Activated naive CD4-positive, alpha-beta T cell treated with anti-CD3 and anti-CD28 coated beads, Interleukin-2, amount 50 U/mL, for 24 hours (primary cell): ENCODE data around the gene TRIM41.
"Not testable (repeated sequence)": the region's sequence is repeated elsewhere in the genome, so short reads cannot be mapped to it uniquely, and the experiment has no call there.

Experiments used
- H3K27ac Mint-ChIP-seq: one replicate; pipeline ENCODE4 v1.8.0; 2021; ENCODE audit warnings: mild to moderate bottlenecking, mixed read lengths
- H3K27me3 Mint-ChIP-seq: one replicate; pipeline ENCODE4 v1.8.0; 2021; ENCODE audit warnings: mixed read lengths
- H3K36me3 Mint-ChIP-seq: one replicate; pipeline ENCODE4 v1.8.0; 2021; ENCODE audit warnings: mixed read lengths
- H3K4me1 Mint-ChIP-seq: one replicate; pipeline ENCODE4 v1.8.0; 2021; ENCODE audit warnings: mixed read lengths
- H3K4me3 Mint-ChIP-seq: one replicate; pipeline ENCODE4 v1.8.0; 2021; ENCODE audit warnings: mild to moderate bottlenecking, mixed read lengths
- H3K9me3 Mint-ChIP-seq: one replicate; pipeline ENCODE4 v1.8.0; 2021; ENCODE audit warnings: mixed read lengths

TRIM41 gene

GRCh38 chr5:181223058-181223728 lies at the start of gene TRIM41:
Gene TRIM41, plus strand, starts transcription at chr5:181223281. Its CDS starts 719 bp downstream, at chr5:181224000.
- H3K36me3 Mint-ChIP-seq, result no peaks in the 10 kb centered on the region
- H3K4me1 Mint-ChIP-seq, result peaks cover 46% of the 10 kb centered on the region
- H3K9me3 Mint-ChIP-seq, result no peaks in the 10 kb centered on the region
- H3K27me3 Mint-ChIP-seq, result peaks cover 2% of the 10 kb centered on the region
- peak within 1 kb of the TSS; percentile 100 for H3K27ac Mint-ChIP-seq
- H3K4me3 Mint-ChIP-seq, result peak within 1 kb of the TSS; percentile 91

- Mint-ChIP-seq H3K27me3 (peaks cover 27% of the 10 kb centered on the region), H3K4me1 (peaks cover 31% of the 10 kb centered on the region), H3K27ac (peak overlapping the region; percentile 95), H3K36me3 (peaks cover 4% of the 10 kb centered on the region), H3K4me3 (peak overlapping the region; percentile 79), H3K9me3 (no peaks in the 10 kb centered on the region)
Observed at GRCh38 chr5:181173420-181174342, 49.4 kb upstream of the TRIM41 start.

GRCh38 chr5:181176254-181176952 lies 46.7 kb upstream of the TRIM41 start:
- Mint-ChIP-seq H3K9me3 (no peaks in the 10 kb centered on the region), H3K4me1 (peaks cover 12% of the 10 kb centered on the region), H3K4me3 (no peak overlapping the region), H3K27ac (no peak overlapping the region), H3K27me3 (peaks cover 13% of the 10 kb centered on the region), H3K36me3 (no peaks in the 10 kb centered on the region)

- H3K27ac Mint-ChIP-seq, result peak overlapping the region; percentile 30
Observed at GRCh38 chr5:181177559-181177958, 45.5 kb upstream of the TRIM41 start.

GRCh38 chr5:181181650-181182565 lies 41.2 kb upstream of the TRIM41 start:
- Mint-ChIP-seq H3K27ac (peak overlapping the region; percentile 30), H3K9me3 (no peaks in the 10 kb centered on the region), H3K4me3 (peak overlapping the region; percentile 80), H3K4me1 (peaks cover 36% of the 10 kb centered on the region), H3K36me3 (no peaks in the 10 kb centered on the region), H3K27me3 (no peaks in the 10 kb centered on the region)

More at GRCh38 chr5:181177559-181177958, 45.5 kb upstream of the TRIM41 start:
- Mint-ChIP-seq H3K27me3 (peaks cover 11% of the 10 kb centered on the region), H3K4me1 (peaks cover 19% of the 10 kb centered on the region)
- not testable (repeated sequence) for H3K4me3 Mint-ChIP-seq, H3K36me3 Mint-ChIP-seq, H3K9me3 Mint-ChIP-seq

- Mint-ChIP-seq H3K4me3 (peak overlapping the region; percentile 80), H3K36me3 (no peaks in the 10 kb centered on the region), H3K4me1 (peaks cover 39% of the 10 kb centered on the region), H3K27ac (peak overlapping the region; percentile 68), H3K9me3 (no peaks in the 10 kb centered on the region), H3K27me3 (no peaks in the 10 kb centered on the region)
Observed at GRCh38 chr5:181182651-181183050, 40.4 kb upstream of the TRIM41 start.

- Mint-ChIP-seq H3K27me3 (no peaks in the 10 kb centered on the region), H3K4me1 (peaks cover 52% of the 10 kb centered on the region), H3K36me3 (no peaks in the 10 kb centered on the region), H3K27ac (peak overlapping the region; percentile 97), H3K4me3 (peak overlapping the region; percentile 95), H3K9me3 (peaks cover 4% of the 10 kb centered on the region)
Observed at GRCh38 chr5:181184845-181185216, 38.2 kb upstream of the TRIM41 start.

GRCh38 chr5:181185560-181185959 lies 37.5 kb upstream of the TRIM41 start:
- Mint-ChIP-seq H3K27ac (peak overlapping the region; percentile 84), H3K9me3 (peaks cover 4% of the 10 kb centered on the region), H3K27me3 (no peaks in the 10 kb centered on the region)

GRCh38 chr5:181186022-181186421 lies 37.1 kb upstream of the TRIM41 start:
- peak overlapping the region; percentile 36 for H3K4me3 Mint-ChIP-seq
- H3K36me3 Mint-ChIP-seq, result no peaks in the 10 kb centered on the region
- peak overlapping the region; percentile 84 for H3K27ac Mint-ChIP-seq
- H3K9me3 Mint-ChIP-seq, result peaks cover 4% of the 10 kb centered on the region
- no peaks in the 10 kb centered on the region for H3K27me3 Mint-ChIP-seq
- peaks cover 52% of the 10 kb centered on the region for H3K4me1 Mint-ChIP-seq

More at GRCh38 chr5:181185560-181185959, 37.5 kb upstream of the TRIM41 start:
- Mint-ChIP-seq H3K4me1 (peaks cover 52% of the 10 kb centered on the region), H3K4me3 (no peak overlapping the region), H3K36me3 (no peaks in the 10 kb centered on the region)

GRCh38 chr5:181186986-181187499 lies 36.0 kb upstream of the TRIM41 start:
- Mint-ChIP-seq H3K4me1 (peaks cover 50% of the 10 kb centered on the region), H3K27ac (peak overlapping the region; percentile 100), H3K27me3 (no peaks in the 10 kb centered on the region), H3K36me3 (no peaks in the 10 kb centered on the region), H3K4me3 (no peak overlapping the region), H3K9me3 (peaks cover 4% of the 10 kb centered on the region)

- H3K27me3 Mint-ChIP-seq, result no peaks in the 10 kb centered on the region
- peaks cover 4% of the 10 kb centered on the region for H3K9me3 Mint-ChIP-seq
- no peaks in the 10 kb centered on the region for H3K36me3 Mint-ChIP-seq
- H3K4me3 Mint-ChIP-seq, result peak overlapping the region; percentile 89
- peak overlapping the region; percentile 100 for H3K27ac Mint-ChIP-seq
- peaks cover 51% of the 10 kb centered on the region for H3K4me1 Mint-ChIP-seq
Observed at GRCh38 chr5:181187500-181188213, 35.4 kb upstream of the TRIM41 start.

GRCh38 chr5:181188700-181189362 lies 34.2 kb upstream of the TRIM41 start:
- H3K27me3 Mint-ChIP-seq, result no peaks in the 10 kb centered on the region
- H3K4me3 Mint-ChIP-seq, result peak overlapping the region; percentile 89
- H3K27ac Mint-ChIP-seq, result peak overlapping the region; percentile 100
- peaks cover 50% of the 10 kb centered on the region for H3K4me1 Mint-ChIP-seq
- H3K36me3 Mint-ChIP-seq, result no peaks in the 10 kb centered on the region
- peaks cover 4% of the 10 kb centered on the region for H3K9me3 Mint-ChIP-seq

- Mint-ChIP-seq H3K27me3 (no peaks in the 10 kb centered on the region), H3K4me1 (peaks cover 43% of the 10 kb centered on the region), H3K36me3 (no peaks in the 10 kb centered on the region), H3K9me3 (peaks cover 4% of the 10 kb centered on the region), H3K27ac (peak overlapping the region; percentile 100), H3K4me3 (peak overlapping the region; percentile 89)
Observed at GRCh38 chr5:181189363-181189961, 33.6 kb upstream of the TRIM41 start.
